GM23248 (cell line): ENCODE data around the gene FIBIN.

Source experiments
- EZH2 ChIP-seq: fragments of 200-600 bp; sonication (generic); IDR thresholded peaks from 2 replicates; pipeline ENCODE4 v1.6.1; 2018; ENCODE audit warnings: antibody characterized with exemption, mild to moderate bottlenecking; ENCODE audit not compliant: insufficient read depth, poor library complexity, severe bottlenecking
- EZH2phosphoT487 ChIP-seq: fragments of 200-600 bp; sonication (generic); IDR thresholded peaks from 2 replicates; pipeline ENCODE4 v1.6.1; 2018; ENCODE audit warnings: antibody characterized with exemption, moderate library complexity, mild to moderate bottlenecking, low read depth; ENCODE audit not compliant: insufficient read depth

- TF ChIP-seq EZH2 (no peak), EZH2phosphoT487 (no peak)
These were observed 29.6 kb upstream of the FIBIN start for GRCh38 chr11:26964339-26964738.
